Epithelial cell of proximal tubule (primary cell): ENCODE data around the gene LIMK2. TPM values are rescaled to one million over a fixed set of nuclear protein-coding genes. Genes with fewer than 3 reads are reported as not detected.

ENCODE experiments used
- DNase-seq: peaks from one replicate; pipeline ENCODE4 v3.0.0-alpha.2; 2011; ENCODE audit warnings: low read depth
- H3K4me3 ChIP-seq: 2 replicates; pipeline ENCODE4 v1.5.1; 2011; ENCODE audit warnings: low read depth, mild to moderate bottlenecking, low read length
- CTCF ChIP-seq: conservative IDR thresholded peaks from 2 replicates; pipeline ENCODE4 v1.5.1; 2012; ENCODE audit warnings: low read depth, mild to moderate bottlenecking, low read length
- total RNA-seq: library from RNA; depleted of rRNA; stranded (reverse); fragments of >200 nt; gene quantifications from 2 replicates; pipeline ENCODE4 v1.2.3, GENCODE V29; 2015

Gene LIMK2
- total RNA-seq, 1 donor from 2014 or later, result 26.5 TPM

- no peak for TF ChIP-seq CTCF
- DNase-seq, result no peak
- no peak overlapping the region for H3K4me3 ChIP-seq
These were observed 50.4 kb downstream of the LIMK2 start for GRCh38 chr22:31262312-31263133.

- H3K4me3 ChIP-seq, result no peak overlapping the region
- no peak for DNase-seq
- TF ChIP-seq CTCF, result no peak
These were observed 52.0 kb downstream of the LIMK2 start for GRCh38 chr22:31263896-31264640.

- no peak overlapping the region for H3K4me3 ChIP-seq
- no peak for TF ChIP-seq CTCF
These were observed 56.2 kb downstream of the LIMK2 start for GRCh38 chr22:31268281-31268680.

GRCh38 chr22:31269892-31270579, 57.9 kb downstream of the LIMK2 start:
- no peak overlapping the region for H3K4me3 ChIP-seq
- DNase-seq, result no peak
- TF ChIP-seq CTCF, result no peak

More at GRCh38 chr22:31268281-31268680, 56.2 kb downstream of the LIMK2 start:
- no peak for DNase-seq

- no peak for DNase-seq
- no peak overlapping the region for H3K4me3 ChIP-seq
- TF ChIP-seq CTCF, result no peak
These were observed 58.9 kb downstream of the LIMK2 start for GRCh38 chr22:31271026-31271425.

- DNase-seq, result peak; percentile 59
- TF ChIP-seq CTCF, result no peak
These were observed 59.4 kb downstream of the LIMK2 start for GRCh38 chr22:31271485-31271884.

More at GRCh38 chr22:31271485-31271884, 59.4 kb downstream of the LIMK2 start:
- no peak overlapping the region for H3K4me3 ChIP-seq
